Activated CD8-positive, alpha-beta memory T cell treated with anti-CD3 and anti-CD28 coated beads for 24 hours (primary cell): Measurements from ENCODE around the gene ARID3B.
"Not testable (repeated sequence)": the region's sequence is repeated elsewhere in the genome, so short reads cannot be mapped to it uniquely, and the experiment has no call there.

Experiments
- DNase-seq: peaks from one replicate; pipeline ENCODE4 v3.0.0-alpha.2; 2020

Gene ARID3B

GRCh38 chr15:74578496-74578994, 37.5 kb downstream of the ARID3B start:
- DNase-seq: no peak

- no peak for DNase-seq
Observed at GRCh38 chr15:74579001-74579400, 38.0 kb downstream of the ARID3B start.

GRCh38 chr15:74580538-74581350, 39.7 kb downstream of the ARID3B start:
- DNase-seq: no peak

GRCh38 chr15:74584204-74584603, 43.2 kb downstream of the ARID3B start:
- DNase-seq: no peak

- DNase-seq: no peak
Observed at GRCh38 chr15:74584779-74585178, 43.8 kb downstream of the ARID3B start.

- DNase-seq: no peak
Observed at GRCh38 chr15:74585191-74585590, 44.2 kb downstream of the ARID3B start.

GRCh38 chr15:74585857-74586256, 44.8 kb downstream of the ARID3B start:
- DNase-seq: no peak

- DNase-seq: no peak
Observed at GRCh38 chr15:74589826-74590225, 48.8 kb downstream of the ARID3B start.

GRCh38 chr15:74592222-74592621, 51.2 kb downstream of the ARID3B start:
- no peak for DNase-seq

GRCh38 chr15:74593122-74593521, 52.1 kb downstream of the ARID3B start:
- no peak for DNase-seq

GRCh38 chr15:74594455-74594854, 53.4 kb downstream of the ARID3B start:
- DNase-seq: no peak

GRCh38 chr15:74595271-74595670, 54.3 kb downstream of the ARID3B start:
- DNase-seq: no peak

GRCh38 chr15:74596736-74597135, 55.7 kb downstream of the ARID3B start:
- not testable (repeated sequence) for DNase-seq

- DNase-seq: not testable (repeated sequence)
Observed at GRCh38 chr15:74597146-74597705, 56.2 kb downstream of the ARID3B start.

GRCh38 chr15:74598126-74598842, 57.3 kb downstream of the ARID3B start:
- peak; percentile 95 for DNase-seq

GRCh38 chr15:74599156-74599555, 58.1 kb downstream of the ARID3B start:
- DNase-seq: no peak

GRCh38 chr15:74603026-74603788, 62.2 kb downstream of the ARID3B start:
- DNase-seq: no peak

- no peak for DNase-seq
Observed at GRCh38 chr15:74603789-74604705, 63.0 kb downstream of the ARID3B start.

GRCh38 chr15:74604983-74605794, 64.2 kb downstream of the ARID3B start:
- no peak for DNase-seq

- no peak for DNase-seq
Observed at GRCh38 chr15:74605795-74606150, 64.8 kb downstream of the ARID3B start.

- no peak for DNase-seq
Observed at GRCh38 chr15:74608786-74609185, 67.8 kb downstream of the ARID3B start.
